T-helper 2 cell treated with Interferon-gamma antibody and Interleukin-4, amounts not matched to agents 100 ng/mL and 5 ng/mL, for 36 hours (primary cell): ENCODE results near the gene CBX1. TPM values are rescaled to one million over a fixed set of nuclear protein-coding genes. Genes with fewer than 3 reads are reported as not detected.

ENCODE experiments used
- intact Hi-C: fragments of 100-400 bp; cut with micrococcal nuclease; formaldehyde crosslinking; loops from one replicate; pipeline ENCODE4 v1.15.1; 2023
- total RNA-seq: library from RNA; stranded (reverse); gene quantifications from 2 replicates; pipeline ENCODE4 v1.2.3, GENCODE V29; 2022

Gene CBX1
- 65.2 and 66.0 TPM in 2 replicates for total RNA-seq

DNA sequence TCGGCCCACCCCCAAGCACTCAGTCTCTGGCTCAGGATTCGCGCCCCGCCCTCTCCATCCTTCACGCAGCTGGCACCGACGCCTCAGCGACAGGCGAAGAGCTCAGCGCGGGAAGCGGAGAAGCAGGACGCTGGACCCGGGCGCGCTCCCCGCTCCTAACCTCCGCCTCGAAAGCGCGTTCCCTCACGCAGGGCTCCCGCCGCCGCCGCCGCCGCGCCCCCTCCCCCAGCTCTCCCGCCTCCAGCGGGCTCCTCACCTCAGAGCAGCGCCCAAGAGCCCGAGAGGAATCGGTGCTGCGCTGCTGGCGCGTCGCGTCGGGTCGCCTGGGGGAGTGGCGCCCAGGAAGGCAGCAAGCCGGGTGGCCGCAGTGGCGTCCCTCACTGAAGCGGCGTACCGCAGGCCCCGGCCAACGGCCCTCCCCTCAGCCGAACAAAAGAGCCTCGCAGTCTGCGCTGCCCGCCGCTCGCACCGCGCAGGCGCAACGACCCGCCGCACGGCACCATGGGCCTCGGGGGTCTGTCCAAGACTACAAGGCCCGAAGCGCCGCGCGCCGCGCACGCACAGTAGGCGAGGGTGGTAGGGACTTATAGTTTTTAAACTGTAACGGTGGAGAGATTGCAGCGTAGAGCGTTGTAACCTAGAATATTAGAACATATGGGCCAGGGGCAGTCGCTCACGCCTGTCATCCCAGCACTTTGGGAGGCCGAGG, at the start of gene CBX1:
TSS of gene CBX1 (minus strand) at position 467 of the 709 bp plus-strand sequence. CDS start 24,474 bp downstream, outside the sequence.
- intact Hi-C loops: loop anchor here (2.0 to 10.0 kb wide), 4 partner anchors 52 to 734 kb away; partner anchors contain the start of genes CALCOCO2, CDK5RAP3, NFE2L1 and PNPO

DNA sequence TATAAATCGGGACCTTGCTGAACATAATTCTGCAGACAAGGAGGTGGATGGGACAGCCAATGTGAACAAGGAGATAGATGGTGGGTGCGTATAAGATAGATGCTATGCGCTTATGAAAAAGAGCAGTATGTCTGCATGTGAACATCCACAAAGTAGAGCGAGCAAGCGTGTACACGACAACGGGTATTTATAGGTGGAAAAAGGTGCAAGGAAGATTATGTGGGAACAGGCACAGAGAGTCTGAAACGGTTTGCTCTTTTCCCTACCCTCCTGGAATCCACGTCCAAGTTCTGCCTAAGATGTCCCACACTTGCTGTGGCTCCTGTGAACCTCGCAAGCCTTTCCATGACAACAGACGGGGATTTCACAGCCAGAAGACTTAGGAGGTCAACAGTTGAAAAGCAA, 49.3 kb upstream of the CBX1 start:
- intact Hi-C loops: loop anchor here (10.0 kb wide), 1 partner anchor 444 kb away; the partner anchor contains the start of genes HOXB3 and HOXB5

- intact Hi-C loops: loop anchor here (10.0 kb wide), 1 partner anchor 445 kb away; the partner anchor contains the start of genes HOXB3 and HOXB5
These were observed 48.6 kb upstream of the CBX1 start for GRCh38 chr17:48149787-48150463.

- intact Hi-C loops: no loop called here
These were observed 47.8 kb upstream of the CBX1 start for GRCh38 chr17:48148854-48149786.

DNA sequence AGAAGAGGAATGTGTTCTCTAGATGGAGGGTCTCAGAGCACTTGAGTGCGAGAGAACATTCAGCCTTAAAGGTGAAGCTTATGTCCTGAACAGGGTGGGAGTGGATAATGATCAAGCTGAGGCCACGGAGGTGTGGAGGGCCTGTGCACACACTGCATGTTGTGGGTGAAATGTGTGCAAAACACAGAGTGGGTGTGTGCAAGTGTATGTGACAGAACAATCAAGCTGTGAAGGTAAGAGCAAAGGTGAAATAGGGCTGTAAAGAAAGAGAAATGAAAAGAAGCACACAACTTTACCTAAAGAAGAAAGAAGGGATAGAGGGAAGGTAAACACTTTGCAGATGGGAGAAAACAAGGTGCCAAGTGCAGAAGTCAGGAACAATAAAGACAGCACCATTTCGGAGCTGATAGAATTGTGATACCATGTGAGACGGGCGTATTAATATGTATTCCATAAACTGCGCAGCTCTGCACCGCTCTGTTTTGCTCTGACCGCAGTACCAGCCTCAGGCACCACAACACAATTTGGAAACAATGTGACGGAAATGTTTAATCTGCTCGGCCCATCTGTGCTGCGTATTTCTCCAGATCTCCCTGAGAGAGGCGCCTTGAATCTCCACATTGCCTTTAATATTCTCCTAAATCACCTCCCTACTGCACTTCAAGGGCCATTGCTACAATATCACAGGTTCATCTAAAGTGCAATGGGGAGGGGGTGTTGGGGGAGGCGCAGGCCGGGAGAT, 46.9 kb upstream of the CBX1 start:
- intact Hi-C loops: no loop called here

GRCh38 chr17:48144976-48145798, 43.9 kb upstream of the CBX1 start:
- intact Hi-C loops: no loop called here

GRCh38 chr17:48144231-48144630, 43.0 kb upstream of the CBX1 start:
- intact Hi-C loops: no loop called here

DNA sequence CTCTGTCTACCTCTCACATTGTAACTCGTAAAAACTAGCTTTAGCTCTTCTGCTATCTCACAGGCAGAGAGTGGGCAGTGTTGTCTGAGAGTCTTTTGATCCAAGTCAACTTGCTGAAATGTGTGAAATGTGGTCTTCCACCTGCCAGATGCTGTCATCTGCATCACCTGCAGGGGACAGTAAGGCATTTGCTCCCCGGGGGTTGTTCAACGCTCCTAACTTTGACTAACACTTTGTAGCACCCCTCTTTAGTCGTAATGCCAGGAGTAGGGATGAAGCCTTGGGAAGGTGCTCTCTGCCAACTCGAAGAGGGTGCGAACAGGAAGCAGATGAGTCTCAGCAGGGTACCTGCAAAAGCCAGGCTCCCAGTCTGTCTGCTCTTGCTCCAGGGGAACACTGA, 42.4 kb upstream of the CBX1 start:
- intact Hi-C loops: no loop called here

GRCh38 chr17:48139944-48140343, 38.7 kb upstream of the CBX1 start:
- intact Hi-C loops: no loop called here

DNA sequence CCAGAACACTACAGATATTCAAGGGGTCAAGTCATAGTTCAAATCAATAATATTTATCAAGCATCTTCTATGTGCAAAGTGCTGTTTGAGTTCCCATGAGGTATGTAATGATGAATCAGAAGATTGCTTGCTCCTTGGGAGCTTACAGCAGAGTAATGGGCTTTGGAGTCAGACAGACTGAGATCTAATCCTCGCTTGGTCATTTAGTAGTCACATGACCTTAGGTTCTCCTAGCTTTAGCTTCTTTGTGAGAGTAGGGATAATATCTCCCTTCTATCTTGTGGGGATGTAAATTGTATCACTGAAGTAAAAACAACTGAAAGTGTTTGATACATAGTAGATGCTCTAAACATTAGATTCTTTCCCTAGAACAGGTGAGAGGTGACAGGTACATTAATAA, 36.4 kb upstream of the CBX1 start:
- intact Hi-C loops: no loop called here

DNA sequence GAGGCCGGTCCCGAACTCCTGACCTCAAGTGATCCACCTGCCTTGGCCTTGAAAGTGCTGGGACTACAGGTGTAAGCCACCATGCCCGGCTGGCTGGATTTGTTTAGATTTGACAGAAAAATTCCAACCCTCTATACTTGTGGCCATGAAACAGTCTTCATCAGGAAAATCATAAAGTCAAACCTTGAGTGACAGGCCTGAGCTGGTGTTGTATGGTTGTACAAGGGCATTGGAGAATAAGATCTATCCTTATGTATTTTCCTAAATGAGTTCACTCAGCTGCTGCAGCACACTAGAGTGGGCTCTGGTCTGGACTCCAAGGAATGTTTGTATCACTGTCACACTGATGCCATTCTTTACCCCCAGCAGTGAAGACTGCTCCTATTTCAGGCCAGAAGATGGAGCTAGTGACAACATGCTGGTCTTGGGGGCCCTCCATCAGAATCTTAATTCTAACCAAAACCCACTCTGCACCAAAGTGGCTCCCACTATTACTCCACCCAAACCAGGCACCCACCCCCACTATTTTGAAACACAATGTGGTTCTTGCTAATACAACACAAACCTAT, 33.7 kb upstream of the CBX1 start:
- intact Hi-C loops: no loop called here

- intact Hi-C loops: no loop called here
These were observed 31.1 kb upstream of the CBX1 start for GRCh38 chr17:48132385-48132784.

DNA sequence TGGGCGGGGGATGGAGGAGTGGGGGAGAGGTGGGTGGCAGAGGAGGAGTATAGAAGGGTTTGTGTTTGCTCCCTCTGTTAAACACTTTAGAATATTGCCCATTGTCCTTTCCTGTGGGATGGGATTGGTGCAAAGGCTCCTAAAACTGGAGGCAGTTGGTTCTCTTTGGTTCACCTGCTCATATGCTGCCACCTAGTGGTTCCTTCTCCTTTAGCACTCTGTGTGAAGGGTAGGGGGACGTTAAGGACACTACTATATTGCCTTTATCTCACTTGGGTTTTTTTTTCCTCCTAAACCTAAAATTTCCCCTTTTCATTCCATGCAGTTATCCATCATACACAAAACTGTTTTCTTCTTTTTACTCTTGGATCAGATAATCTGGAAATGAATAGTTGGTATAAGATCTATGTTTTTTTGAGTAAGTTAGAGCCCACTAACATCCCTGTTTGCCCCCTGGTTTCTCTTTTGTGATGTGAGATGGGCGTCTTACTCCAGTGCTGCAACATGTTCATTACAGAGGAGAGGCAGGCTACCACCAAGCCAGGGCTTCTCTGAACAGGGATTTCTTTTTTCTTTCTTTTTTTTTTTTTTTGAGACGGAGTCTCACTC, 30.0 kb upstream of the CBX1 start:
- intact Hi-C loops: loop anchor here (1.0 kb wide), 2 partner anchors 51 to 106 kb away; no protein-coding TSS in a partner anchor

DNA sequence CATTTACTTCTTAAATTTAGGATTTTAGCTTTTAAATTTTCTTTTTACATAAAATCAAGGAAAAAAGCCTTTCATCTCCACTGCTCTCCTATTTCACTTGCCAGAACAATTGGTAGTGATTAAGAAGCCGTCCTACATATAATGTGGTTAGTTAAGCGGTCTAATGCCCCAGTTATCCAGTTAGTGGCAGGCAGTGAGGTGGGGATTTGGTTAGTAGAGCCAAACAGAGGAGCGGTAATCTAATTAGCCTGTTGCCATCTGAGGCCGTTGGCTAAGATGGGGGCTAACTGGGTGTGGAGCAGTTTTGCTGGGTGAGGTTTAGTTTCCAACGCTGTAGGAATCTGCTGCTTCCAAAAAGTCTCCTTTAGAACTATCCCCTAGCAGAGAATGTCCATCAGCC, 28.7 kb upstream of the CBX1 start:
- intact Hi-C loops: no loop called here

DNA sequence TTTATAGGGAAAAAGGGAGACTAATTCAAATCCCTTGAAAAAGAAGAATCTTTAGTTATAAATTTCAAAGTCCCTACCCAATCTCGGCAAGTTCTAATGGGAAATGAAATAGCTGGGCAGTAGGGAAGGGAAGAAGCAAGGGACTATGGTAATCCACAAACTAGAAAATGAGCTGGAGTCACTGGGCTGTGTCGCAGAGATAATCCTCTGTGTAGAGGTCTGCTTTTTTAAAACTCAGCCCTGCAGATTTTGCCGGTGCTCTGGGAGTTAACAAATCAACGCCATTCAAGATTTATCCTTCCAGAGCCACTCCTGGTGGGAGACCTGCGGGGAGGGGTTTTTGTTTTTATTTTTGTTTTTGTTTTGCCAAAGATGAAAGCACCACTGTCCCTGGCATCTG, 27.1 kb upstream of the CBX1 start:
- intact Hi-C loops: no loop called here

GRCh38 chr17:48127371-48128051, 26.2 kb upstream of the CBX1 start:
- intact Hi-C loops: no loop called here

- intact Hi-C loops: no loop called here
These were observed 25.2 kb upstream of the CBX1 start for GRCh38 chr17:48126532-48126850.

DNA sequence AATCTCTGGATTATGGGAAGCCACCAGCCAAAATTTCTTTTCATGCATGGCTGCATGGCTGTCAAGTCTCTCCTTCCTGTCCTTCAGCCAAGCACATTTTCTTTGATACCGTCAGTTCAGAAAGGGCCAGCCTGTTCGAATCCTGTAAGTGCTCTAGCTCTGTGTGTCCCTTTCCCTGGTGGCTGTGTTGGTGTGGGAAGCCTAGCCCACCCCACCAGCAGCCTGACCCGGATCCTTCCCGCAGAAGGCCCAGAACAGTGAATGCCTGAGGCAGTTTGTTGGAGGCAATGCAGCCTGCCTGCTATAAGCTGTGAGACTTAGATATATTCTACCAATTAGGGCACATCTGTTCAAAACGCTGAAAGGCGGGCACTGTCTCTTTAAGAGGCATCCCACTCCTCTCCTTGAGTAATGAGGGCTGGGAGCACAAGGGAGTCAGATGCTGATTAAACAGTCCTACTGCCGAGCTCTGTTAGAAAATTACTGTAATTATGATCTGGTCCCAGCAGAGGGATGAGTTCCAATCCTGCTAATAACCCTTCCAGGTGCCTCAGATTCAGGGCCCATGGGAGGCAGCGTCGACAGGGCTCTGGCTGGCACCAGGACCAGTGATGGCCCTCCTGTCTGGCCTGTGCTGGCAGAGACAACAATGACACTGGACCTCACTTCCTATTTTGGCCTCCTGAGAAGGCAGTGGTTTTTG, 24.7 kb upstream of the CBX1 start:
- intact Hi-C loops: no loop called here
